Mesothelial cell of epicardium (in vitro differentiated cells): ENCODE measurements around the gene SRRM2. TPM values are rescaled to one million over a fixed set of nuclear protein-coding genes. Genes with fewer than 3 reads are reported as not detected.

Experiments
- DNase-seq, 2 experiments: peaks; one replicate each; pipeline ENCODE4 v3.0.0; 2021; ENCODE audit warnings: low spot score in 2 of 2; ENCODE audit not compliant: unreplicated experiment in 2 of 2
- H3K27ac Mint-ChIP-seq: 2 replicates; pipeline ENCODE4 v1.8.0; 2021; ENCODE audit warnings: mixed read lengths
- H3K27me3 Mint-ChIP-seq: 2 replicates; pipeline ENCODE4 v1.8.0; 2021; ENCODE audit warnings: low read depth, mixed read lengths
- H3K36me3 Mint-ChIP-seq: 2 replicates; pipeline ENCODE4 v1.8.0; 2021; ENCODE audit warnings: mixed read lengths
- H3K4me1 Mint-ChIP-seq: 2 replicates; pipeline ENCODE4 v1.8.0; 2021; ENCODE audit warnings: mixed read lengths
- H3K4me3 Mint-ChIP-seq: 2 replicates; pipeline ENCODE4 v1.8.0; 2021; ENCODE audit warnings: mild to moderate bottlenecking, moderate library complexity, mixed read lengths
- H3K9me3 Mint-ChIP-seq: 2 replicates; pipeline ENCODE4 v1.8.0; 2021; ENCODE audit warnings: mixed read lengths
- CTCF ChIP-seq: fragments of 200-600 bp; sonication (generic); IDR thresholded peaks from one replicate; pipeline ENCODE4 v1.5.0; 2021; ENCODE audit warnings: antibody characterized with exemption; ENCODE audit not compliant: unreplicated experiment
- total RNA-seq: library from RNA; stranded (reverse); gene quantifications from 3 replicates; pipeline ENCODE4 v1.2.1, GENCODE V29; 2021

Gene SRRM2
- total RNA-seq, 1 donor from 2014 or later = 854 TPM

GRCh38 chr16:2743007-2743810 is 9.2 kb upstream of the SRRM2 start:
- Mint-ChIP-seq H3K4me1 (peaks cover 13% of the 10 kb centered on the region), H3K36me3 (no peaks in the 10 kb centered on the region), H3K27me3 (no peaks in the 10 kb centered on the region), H3K4me3 (no peak overlapping the region), H3K9me3 (no peaks in the 10 kb centered on the region), H3K27ac (no peak overlapping the region)
- no peak for DNase-seq
- TF ChIP-seq CTCF = no peak

GRCh38 chr16:2744711-2745110 is 7.7 kb upstream of the SRRM2 start:
- peaks cover 5% of the 10 kb centered on the region for H3K4me1 Mint-ChIP-seq

GRCh38 chr16:2745116-2745890 is 7.1 kb upstream of the SRRM2 start:
- no peak overlapping the region for H3K27ac Mint-ChIP-seq
- H3K27me3 Mint-ChIP-seq = no peaks in the 10 kb centered on the region
- peaks cover 3% of the 10 kb centered on the region for H3K4me1 Mint-ChIP-seq
- no peaks in the 10 kb centered on the region for H3K9me3 Mint-ChIP-seq
- no peak for TF ChIP-seq CTCF
- no peak overlapping the region for H3K4me3 Mint-ChIP-seq
- no peak for DNase-seq
- H3K36me3 Mint-ChIP-seq = no peaks in the 10 kb centered on the region

More at GRCh38 chr16:2744711-2745110, 7.7 kb upstream of the SRRM2 start:
- Mint-ChIP-seq H3K36me3 (no peaks in the 10 kb centered on the region), H3K9me3 (no peaks in the 10 kb centered on the region), H3K4me3 (no peak overlapping the region), H3K27ac (no peak overlapping the region), H3K27me3 (no peaks in the 10 kb centered on the region)
- no peak for DNase-seq
- TF ChIP-seq CTCF = no peak

GRCh38 chr16:2745961-2746360 is 6.5 kb upstream of the SRRM2 start:
- Mint-ChIP-seq H3K4me3 (no peak overlapping the region), H3K27me3 (no peaks in the 10 kb centered on the region), H3K27ac (no peak overlapping the region), H3K4me1 (peaks cover 6% of the 10 kb centered on the region), H3K36me3 (no peaks in the 10 kb centered on the region), H3K9me3 (no peaks in the 10 kb centered on the region)
- DNase-seq = no peak
- TF ChIP-seq CTCF = no peak

GRCh38 chr16:2748757-2749455 is 3.5 kb upstream of the SRRM2 start:
- no peak for DNase-seq
- no peak for TF ChIP-seq CTCF
- no peaks in the 10 kb centered on the region for H3K27me3 Mint-ChIP-seq
- H3K36me3 Mint-ChIP-seq = no peaks in the 10 kb centered on the region
- peaks cover 18% of the 10 kb centered on the region for H3K4me1 Mint-ChIP-seq
- no peaks in the 10 kb centered on the region for H3K9me3 Mint-ChIP-seq
- no peak overlapping the region for H3K4me3 Mint-ChIP-seq
- no peak overlapping the region for H3K27ac Mint-ChIP-seq
